Prostate gland (tissue), 2 donors: ENCODE measurements around the gene CLINT1. TPM values are rescaled to one million over a fixed set of nuclear protein-coding genes. Genes with fewer than 3 reads are reported as not detected.
"Not testable (repeated sequence)": the region's sequence is repeated elsewhere in the genome, so short reads cannot be mapped to it uniquely, and the experiment has no call there.

Experiments used
- DNase-seq: peaks from one replicate; pipeline ENCODE4 v3.0.0-alpha.2; 2019; ENCODE audit warnings: low spot score
- H3K27ac ChIP-seq, 2 donors: fragments of 200-600 bp; sonication (generic); 2 replicates each; pipeline ENCODE4 v1.5.1; 2017 to 2019
- H3K27me3 ChIP-seq: fragments of 200-600 bp; sonication (generic); replicated peaks from 2 replicates; pipeline ENCODE4 v1.5.1; 2019; ENCODE audit not compliant: insufficient read depth
- H3K36me3 ChIP-seq, 2 donors: fragments of 200-600 bp; sonication (generic); 1 replicate in 1 of 2; 2 replicates in 1 of 2; pipeline versions ENCODE4 v1.5.1 to v1.8.1; 2017 to 2019
- H3K4me1 ChIP-seq: fragments of 200-600 bp; sonication (generic); replicated peaks from 2 replicates; pipeline ENCODE4 v1.5.1; 2019
- H3K4me3 ChIP-seq, 2 donors: fragments of 200-600 bp; sonication (generic); 2 replicates each; pipeline ENCODE4 v1.5.1; 2017 to 2019
- H3K9me3 ChIP-seq: fragments of 200-600 bp; sonication (generic); 2 replicates; pipeline ENCODE4 v1.5.1; 2017
- CTCF ChIP-seq, 4 experiments: fragments of 200-600 bp in 2 of 4; fragments of 450-650 bp in 2 of 4; sonication (generic) in 2 of 4; IDR thresholded peaks; 1 replicate in 3 of 4; 2 replicates in 1 of 4; pipeline ENCODE4 v1.5.1; 2016 to 2019; ENCODE audit warnings: antibody characterized with exemption in 4 of 4, mild to moderate bottlenecking in 2 of 4, moderate library complexity in 2 of 4
- POLR2A ChIP-seq: fragments of 450-650 bp; IDR thresholded peaks from one replicate; pipeline ENCODE4 v1.6.1; 2016; ENCODE audit warnings: antibody characterized with exemption, mild to moderate bottlenecking
- POLR2AphosphoS5 ChIP-seq: sonication (generic); formaldehyde crosslinking; IDR thresholded peaks from one replicate; pipeline ENCODE4 v1.6.1; 2017; ENCODE audit warnings: antibody characterized with exemption
- WGBS: methylation state at CpG from one replicate; pipeline ENCODE4 v1.1.5; 2018; 5-methylcytosine and 5-hydroxymethylcytosine counted together
- intact Hi-C: fragments of 100-400 bp; cut with DNase I; formaldehyde crosslinking; loops from one replicate; pipeline ENCODE4 v1.14.2; 2022
- total RNA-seq, 2 donors: library from RNA; depleted of rRNA; stranded (reverse); fragments of >200 nt; gene quantifications; one replicate each; pipeline ENCODE4 v1.1.0, GENCODE V29; 2016

The CLINT1 gene
- total RNA-seq, 2 donors from 2014 or later: 65.1 to 84.5 TPM

- Histone ChIP-seq H3K27ac (peak overlapping the region; percentile 72 to 80), H3K4me3 (peak overlapping the region; percentile 87 to 93), H3K9me3 (no peaks in the 10 kb centered on the region), H3K4me1 (peaks cover 4% of the 10 kb centered on the region), H3K36me3 (no peaks in the 10 kb centered on the region), H3K27me3 (no peaks in the 10 kb centered on the region)
- no peak for TF ChIP-seq CTCF (IDR thresholded peaks at IDR 0.05)
- TF ChIP-seq POLR2A: no peak
- TF ChIP-seq POLR2AphosphoS5: no peak
- DNase-seq: no peak
- 33% methylated on average over 10 of the region's 10 CpGs for WGBS
- intact Hi-C loops: loop anchor here (2.0 to 10.0 kb wide), 3 partner anchors 37 to 90 kb away; no protein-coding TSS in a partner anchor
Observed at GRCh38 chr5:157859227-157859575, 256 bp upstream of the CLINT1 start.

- TF ChIP-seq POLR2A (no peak), CTCF (IDR thresholded peaks at IDR 0.05) (no peak), POLR2AphosphoS5 (no peak)
- Histone ChIP-seq H3K27me3 (no peaks in the 10 kb centered on the region), H3K4me3 (peak overlapping the region; percentile 87 to 93), H3K4me1 (peaks cover 4% of the 10 kb centered on the region), H3K27ac (peak overlapping the region; percentile 72 to 80), H3K9me3 (no peaks in the 10 kb centered on the region), H3K36me3 (no peaks in the 10 kb centered on the region)
- WGBS: 3% methylated on average over 5 of the region's 5 CpGs
- no peak for DNase-seq
- intact Hi-C loops: loop anchor here (2.0 to 10.0 kb wide), 3 partner anchors 36 to 91 kb away; no protein-coding TSS in a partner anchor
Observed at GRCh38 chr5:157857816-157858526, 974 bp downstream of the CLINT1 start.

GRCh38 chr5:157855404-157855994 lies 3.4 kb downstream of the CLINT1 start:
- peak; percentile 32 for DNase-seq
- TF ChIP-seq POLR2A (no peak), CTCF (IDR thresholded peaks at IDR 0.05) (peak in 3 of 4 experiments; percentile 53 to 65 (median 58))
- H3K4me1 ChIP-seq: peaks cover 4% of the 10 kb centered on the region
- H3K9me3 ChIP-seq: no peaks in the 10 kb centered on the region
- H3K36me3 ChIP-seq: no peaks in the 10 kb centered on the region
- no peaks in the 10 kb centered on the region for H3K27me3 ChIP-seq
- WGBS: 63% methylated on average over 10 of the region's 10 CpGs
- no peak overlapping the region for H3K27ac ChIP-seq
- no peak overlapping the region for H3K4me3 ChIP-seq
- intact Hi-C loops: loop anchor here (5.0 to 10.0 kb wide), 2 partner anchors 33 to 59 kb away; no protein-coding TSS in a partner anchor

GRCh38 chr5:157853365-157853764 lies 5.6 kb downstream of the CLINT1 start:
- not testable (repeated sequence) for H3K4me1 ChIP-seq, H3K36me3 ChIP-seq, DNase-seq, H3K4me3 ChIP-seq, H3K27me3 ChIP-seq, H3K9me3 ChIP-seq, H3K27ac ChIP-seq
- 96% methylated on average over 9 of the region's 9 CpGs for WGBS
- intact Hi-C loops: loop anchor here (5.0 to 10.0 kb wide), 2 partner anchors 61 to 144 kb away; no protein-coding TSS in a partner anchor

- WGBS: 99% methylated on average over 3 of the region's 3 CpGs
- no peak for DNase-seq
- TF ChIP-seq CTCF (IDR thresholded peaks at IDR 0.05) (no peak), POLR2AphosphoS5 (no peak), POLR2A (no peak)
Observed at GRCh38 chr5:157845914-157846598, 12.9 kb downstream of the CLINT1 start.

More at GRCh38 chr5:157845914-157846598, 12.9 kb downstream of the CLINT1 start:
- Histone ChIP-seq H3K9me3 (no peaks in the 10 kb centered on the region), H3K27ac (no peak overlapping the region), H3K4me3 (no peak overlapping the region), H3K4me1 (no peaks in the 10 kb centered on the region), H3K27me3 (no peaks in the 10 kb centered on the region), H3K36me3 (no peaks in the 10 kb centered on the region)
- intact Hi-C loops: no loop called here
